Activated CD4-positive, alpha-beta T cell treated with anti-CD3 and anti-CD28 coated beads, Interleukin-2, amount 50 U/mL, for 4 hours (primary cell): Measurements from ENCODE around the gene IL17RA.
A peak's percentile ranks its signal among the peaks of the same experiment; 100 is the strongest.

Source experiments
- DNase-seq, 2 experiments: peaks; one replicate each; pipeline ENCODE4 v3.0.0-alpha.2; 2020

IL17RA gene

GRCh38 chr22:17083255-17083654 is 1.5 kb upstream of the IL17RA start:
- no peak for DNase-seq

- DNase-seq, result no peak
Measured at GRCh38 chr22:17083811-17084441, 874 bp upstream of the IL17RA start.

- peak; percentile 43 to 47 for DNase-seq
Measured at GRCh38 chr22:17085277-17086181, 729 bp downstream of the IL17RA start.

GRCh38 chr22:17086296-17086695 is 1.5 kb downstream of the IL17RA start:
- DNase-seq, result no peak

GRCh38 chr22:17086788-17087497 is 2.1 kb downstream of the IL17RA start:
- no peak for DNase-seq

GRCh38 chr22:17087498-17088131 is 2.8 kb downstream of the IL17RA start:
- no peak for DNase-seq

GRCh38 chr22:17090550-17090949 is 5.8 kb downstream of the IL17RA start:
- no peak for DNase-seq

GRCh38 chr22:17091851-17092250 is 7.1 kb downstream of the IL17RA start:
- DNase-seq, result no peak

- DNase-seq, result no peak
Measured at GRCh38 chr22:17093081-17093480, 8.3 kb downstream of the IL17RA start.

- no peak for DNase-seq
Measured at GRCh38 chr22:17095538-17095937, 10.7 kb downstream of the IL17RA start.

GRCh38 chr22:17096071-17096470 is 11.3 kb downstream of the IL17RA start:
- no peak for DNase-seq

GRCh38 chr22:17097062-17097461 is 12.3 kb downstream of the IL17RA start:
- no peak for DNase-seq

- no peak for DNase-seq
Measured at GRCh38 chr22:17097701-17098100, 12.9 kb downstream of the IL17RA start.

- DNase-seq, result no peak
Measured at GRCh38 chr22:17098379-17098819, 13.6 kb downstream of the IL17RA start.

GRCh38 chr22:17100621-17101020 is 15.8 kb downstream of the IL17RA start:
- DNase-seq, result no peak

GRCh38 chr22:17101475-17102296 is 16.9 kb downstream of the IL17RA start:
- no peak for DNase-seq

- DNase-seq, result no peak
Measured at GRCh38 chr22:17102297-17102667, 17.5 kb downstream of the IL17RA start.

- no peak for DNase-seq
Measured at GRCh38 chr22:17103351-17103750, 18.6 kb downstream of the IL17RA start.

- DNase-seq, result no peak
Measured at GRCh38 chr22:17104336-17104935, 19.6 kb downstream of the IL17RA start.

- no peak for DNase-seq
Measured at GRCh38 chr22:17105143-17106129, 20.6 kb downstream of the IL17RA start.
